HG02973 (cell line): ENCODE data around the gene ACOT7.
A peak's percentile ranks its signal among the peaks of the same experiment; 100 is the strongest.
"Not testable (repeated sequence)": the region's sequence is repeated elsewhere in the genome, so short reads cannot be mapped to it uniquely, and the experiment has no call there.

Source experiments
- ATAC-seq: cut with Tn5 transposase; IDR thresholded peaks from one replicate; pipeline ENCODE4 v1.9.1; 2021; ENCODE audit warnings: moderate library complexity; ENCODE audit not compliant: unreplicated experiment

ACOT7 gene

GRCh38 chr1:6393400-6394187, at the start of gene ACOT7:
ACOT7 (minus strand) TSS chr1:6393767; CDS start chr1:6393399, 368 bp downstream.
- peak; percentile 78 for ATAC-seq

- no peak for ATAC-seq
Observed at GRCh38 chr1:6441586-6441985, 48.0 kb upstream of the ACOT7 start.

GRCh38 chr1:6440198-6441126, 46.9 kb upstream of the ACOT7 start:
- ATAC-seq, result no peak

DNA sequence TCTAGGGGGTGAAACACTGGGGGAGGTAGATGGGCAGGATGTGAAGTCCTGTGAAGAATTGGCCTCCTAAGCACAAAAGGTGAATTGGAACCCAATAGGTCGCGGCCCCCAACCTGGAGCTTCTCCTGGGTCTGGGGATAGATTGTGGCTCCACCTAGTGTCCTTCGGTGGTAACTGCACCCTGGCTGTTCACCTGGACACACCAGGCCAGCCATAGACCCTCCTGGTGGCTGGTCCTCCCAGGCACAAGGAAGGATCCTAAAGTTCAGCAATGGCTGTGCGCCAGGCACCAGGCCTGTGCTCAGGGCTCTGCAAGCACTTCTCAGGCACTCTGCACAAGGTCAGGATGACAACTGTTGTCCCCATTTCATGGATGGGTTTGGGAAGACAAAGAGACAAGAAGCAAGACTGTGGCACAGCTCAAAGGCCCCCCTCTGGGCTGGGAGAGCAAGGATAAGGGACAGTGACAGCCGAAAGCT, 44.5 kb upstream of the ACOT7 start:
- no peak for ATAC-seq

DNA sequence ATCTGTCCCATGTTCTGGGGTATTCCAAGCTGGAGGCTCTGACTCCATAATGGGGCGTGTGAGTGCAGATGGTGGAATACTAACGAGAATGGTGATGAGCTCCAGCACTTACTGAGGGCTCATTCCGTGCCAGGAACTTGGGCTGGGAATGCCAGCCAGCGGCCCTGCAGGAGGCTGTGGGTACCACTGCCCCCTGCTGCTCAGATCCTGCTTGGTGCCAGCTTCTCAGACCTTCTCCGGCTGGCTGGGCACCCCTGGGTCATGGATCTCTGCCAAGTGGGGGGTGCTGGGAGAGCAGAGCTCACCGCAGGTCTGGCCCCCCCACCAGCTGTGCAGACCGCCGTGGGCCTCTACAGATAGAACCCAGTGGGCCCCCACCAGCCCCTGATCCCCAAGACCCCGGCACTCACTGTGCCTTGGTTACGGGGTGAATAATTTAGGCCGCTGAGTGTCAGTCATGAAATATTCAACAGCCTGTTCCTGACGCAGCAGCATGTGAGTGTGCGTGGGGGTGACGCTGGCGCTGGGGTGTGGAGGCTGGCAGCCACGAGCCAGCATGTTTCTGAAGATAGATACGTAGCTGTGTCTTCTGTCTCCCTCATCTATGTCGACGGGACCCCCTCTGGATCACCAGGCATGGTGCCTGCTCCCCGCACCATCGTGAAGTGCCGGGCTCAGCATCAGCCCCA, 43.6 kb upstream of the ACOT7 start:
- ATAC-seq, result not testable (repeated sequence)

DNA sequence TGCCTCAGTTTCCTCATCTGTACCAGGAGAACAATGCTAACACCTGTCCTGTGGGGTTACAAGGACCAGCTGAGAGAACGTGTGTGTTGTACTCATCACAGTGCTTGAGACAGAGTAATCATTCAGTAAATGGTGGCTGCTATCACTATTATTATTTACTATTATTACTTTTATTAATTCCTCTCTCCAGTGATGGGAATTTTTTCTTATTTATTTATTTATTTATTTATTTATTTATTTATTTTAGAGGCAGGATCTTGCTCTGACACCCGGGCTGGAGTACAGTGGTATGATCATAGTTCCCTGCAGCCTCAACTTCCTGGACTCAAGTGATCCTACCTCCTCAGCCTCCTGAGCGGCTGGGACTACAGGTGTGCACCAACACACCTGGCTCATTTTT, 42.7 kb upstream of the ACOT7 start:
- not testable (repeated sequence) for ATAC-seq

DNA sequence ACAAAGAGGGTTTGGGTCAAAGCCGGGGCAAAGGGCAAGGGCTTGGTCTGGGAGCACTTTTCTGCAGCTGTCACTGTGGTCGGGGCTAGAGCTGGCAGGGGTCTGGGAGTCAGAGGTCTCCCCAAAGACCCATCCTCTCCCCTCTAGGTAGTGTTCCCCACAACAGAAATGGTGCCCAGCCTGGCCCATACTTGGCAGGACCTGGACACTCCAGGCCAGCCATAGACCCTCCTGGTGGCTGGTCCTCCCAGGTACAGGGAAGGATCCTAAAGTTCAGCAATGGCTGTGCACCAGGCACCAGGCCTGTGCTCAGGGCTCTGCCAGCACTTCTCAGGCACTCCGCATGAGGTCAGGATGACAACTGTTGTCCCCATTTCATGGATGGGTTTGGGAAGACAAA, 42.0 kb upstream of the ACOT7 start:
- no peak for ATAC-seq

DNA sequence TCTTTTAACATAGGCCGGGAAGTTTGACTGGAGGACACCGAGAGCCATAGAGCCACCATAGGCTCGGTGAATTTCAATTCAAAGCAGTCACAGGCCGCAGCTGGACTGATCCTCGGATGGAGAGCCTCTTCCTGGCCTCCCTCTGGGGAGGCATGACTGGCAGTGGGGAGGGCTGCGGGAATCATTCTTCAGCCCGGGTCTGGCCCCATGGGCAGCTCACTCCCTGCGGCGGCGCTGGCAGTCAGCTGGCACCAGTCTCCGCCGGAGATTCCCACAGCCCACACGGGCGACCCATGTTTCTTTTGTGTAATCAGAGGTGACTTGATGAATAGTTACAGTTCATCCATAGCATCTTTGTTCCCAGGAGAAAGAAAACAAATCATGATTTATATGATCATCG, 41.6 kb upstream of the ACOT7 start:
- ATAC-seq, result no peak

GRCh38 chr1:6434186-6434585, 40.6 kb upstream of the ACOT7 start:
- ATAC-seq, result no peak

- ATAC-seq, result not testable (repeated sequence)
Observed at GRCh38 chr1:6431645-6432579, 38.3 kb upstream of the ACOT7 start.

DNA sequence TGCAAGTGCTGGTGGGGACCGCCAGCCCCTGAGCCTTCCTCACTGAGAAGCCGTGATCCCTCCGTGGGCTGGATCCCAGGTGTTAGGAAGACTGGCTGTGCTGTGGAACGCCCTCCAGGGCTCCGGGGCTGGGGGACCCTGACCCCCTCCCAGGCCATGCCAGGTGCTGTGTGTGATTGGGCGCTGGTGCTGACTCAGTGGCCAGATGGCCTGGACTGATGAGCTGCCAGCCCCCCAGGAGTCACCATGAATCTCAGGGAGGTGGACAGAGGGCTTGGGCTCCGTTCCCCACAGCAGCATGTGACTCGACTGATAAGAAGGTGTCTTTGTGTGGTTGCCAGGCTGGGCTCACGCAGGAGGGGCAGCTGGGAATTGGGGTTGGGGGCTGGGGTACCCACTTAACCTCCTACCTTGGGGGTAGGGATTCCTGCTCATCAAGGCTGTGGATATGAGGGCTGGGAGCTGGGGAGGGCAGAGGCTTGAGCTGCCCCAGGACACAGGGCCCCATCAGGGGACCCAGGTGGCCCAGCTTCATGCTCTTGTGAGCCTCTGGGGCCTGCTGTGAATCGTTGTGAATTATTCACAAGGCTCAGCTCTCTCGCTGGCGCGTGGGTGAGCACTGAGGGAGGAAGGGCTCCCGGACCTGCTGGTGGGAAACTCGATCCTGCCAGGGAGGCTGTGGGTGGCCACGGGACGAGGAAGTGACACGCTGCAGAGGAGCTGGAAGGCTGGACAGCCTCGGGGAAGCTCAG, 36.3 kb upstream of the ACOT7 start:
- not testable (repeated sequence) for ATAC-seq

DNA sequence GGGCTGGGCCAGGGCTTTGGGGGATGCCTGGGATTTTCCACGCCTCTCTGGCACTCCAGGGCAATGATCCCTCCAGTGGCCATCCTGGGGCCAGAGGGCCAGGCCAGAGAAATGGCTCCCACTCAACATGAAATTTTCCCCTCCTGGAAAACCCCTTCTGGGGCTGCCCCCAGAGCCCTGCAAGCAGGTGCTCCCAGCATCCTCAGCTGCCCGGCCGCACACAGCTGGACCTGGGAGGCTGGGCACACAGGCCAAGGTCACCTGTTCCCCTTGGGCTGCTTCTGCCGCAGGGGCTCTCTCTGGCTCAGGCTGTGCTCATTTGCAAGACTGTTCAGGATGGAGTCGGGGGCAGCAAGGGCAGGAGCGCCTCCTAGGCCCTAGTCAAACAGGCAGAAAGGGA, 34.9 kb upstream of the ACOT7 start:
- ATAC-seq, result not testable (repeated sequence)

DNA sequence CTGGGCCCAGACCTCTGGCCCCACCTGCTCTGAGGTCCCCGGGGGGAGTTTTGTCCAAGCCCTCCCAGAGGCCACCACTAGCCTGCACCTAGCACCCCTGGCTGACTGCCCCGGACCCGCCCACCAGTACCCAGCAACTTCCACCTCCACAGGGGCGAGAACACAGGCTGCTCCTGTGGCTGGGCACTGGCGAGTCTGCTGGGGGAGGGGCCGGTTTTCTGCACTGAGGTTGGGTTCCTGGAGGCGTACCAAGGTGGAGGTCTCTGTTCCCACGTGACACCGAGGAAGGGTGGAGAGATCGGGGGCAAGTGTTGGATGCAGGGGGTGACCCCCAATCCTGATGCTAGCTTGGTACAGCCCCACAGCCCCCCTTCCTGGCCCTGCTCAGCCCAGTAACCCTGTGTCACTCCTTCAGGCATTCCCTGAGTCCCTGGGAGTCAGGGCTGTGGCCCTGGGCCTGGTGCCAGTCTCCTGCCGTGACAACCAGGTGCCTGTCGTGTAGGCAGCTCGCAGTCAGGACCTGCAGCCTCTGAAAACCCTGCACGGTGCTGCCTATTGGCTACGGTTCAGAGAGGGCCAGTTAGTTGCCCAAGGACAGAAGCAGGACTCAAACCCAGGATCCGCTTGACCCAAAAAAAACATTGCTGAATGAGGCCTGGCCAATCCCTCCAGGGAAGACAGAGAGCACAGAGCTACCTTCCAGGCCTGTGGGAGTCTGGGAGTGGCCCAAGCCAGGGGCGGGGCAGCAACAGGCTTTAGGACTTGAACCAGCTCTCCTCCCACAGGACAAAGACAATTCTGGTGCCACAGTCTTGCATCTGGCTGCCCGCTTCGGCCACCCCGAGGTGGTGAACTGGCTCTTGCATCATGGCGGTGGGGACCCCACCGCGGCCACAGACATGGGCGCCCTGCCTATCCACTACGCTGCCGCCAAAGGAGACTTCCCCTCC, 34.1 kb upstream of the ACOT7 start:
- no peak for ATAC-seq

GRCh38 chr1:6426972-6427350, 33.4 kb upstream of the ACOT7 start:
- ATAC-seq, result no peak

GRCh38 chr1:6426277-6426971, 32.9 kb upstream of the ACOT7 start:
- ATAC-seq, result no peak

- no peak for ATAC-seq
Observed at GRCh38 chr1:6425658-6426057, 32.1 kb upstream of the ACOT7 start.
